Osteoblast (primary cell): Measurements from ENCODE around the gene TPGS2. TPM values are rescaled to one million over a fixed set of nuclear protein-coding genes. Genes with fewer than 3 reads are reported as not detected.

Source experiments
- DNase-seq: peaks from one replicate; pipeline ENCODE4 v3.0.0; 2011; ENCODE audit warnings: low spot score, mixed read lengths; ENCODE audit not compliant: insufficient read length; ENCODE audit errors: missing footprints
- H2AFZ ChIP-seq: 2 replicates; pipeline ENCODE4 v1.6.0; 2011; ENCODE audit warnings: mild to moderate bottlenecking, low read length
- H3K27ac ChIP-seq: 2 replicates; pipeline ENCODE4 v1.5.1; 2011; ENCODE audit warnings: mild to moderate bottlenecking, low read depth, low read length, moderate library complexity
- H3K27me3 ChIP-seq: 2 replicates; pipeline ENCODE4 v1.6.0; 2012; ENCODE audit warnings: mild to moderate bottlenecking, control low read depth, inconsistent platforms, low read length, moderate library complexity; ENCODE audit not compliant: insufficient read depth
- H3K36me3 ChIP-seq: 2 replicates; pipeline ENCODE4 v1.5.1; 2011; ENCODE audit warnings: mild to moderate bottlenecking, low read length, control low read depth, moderate library complexity; ENCODE audit not compliant: insufficient read depth
- H3K4me1 ChIP-seq: 2 replicates; pipeline ENCODE4 v1.5.1; 2011; ENCODE audit warnings: mild to moderate bottlenecking, low read length, control low read depth, moderate library complexity; ENCODE audit not compliant: insufficient read depth
- H3K4me2 ChIP-seq: 2 replicates; pipeline ENCODE4 v1.6.0; 2011; ENCODE audit warnings: mild to moderate bottlenecking, low read length; ENCODE audit not compliant: insufficient read depth
- H3K4me3 ChIP-seq: fragments of 200-600 bp; sonication (generic); 3 replicates; pipeline ENCODE4 v1.5.1; 2012; ENCODE audit warnings: mild to moderate bottlenecking, low read length, inconsistent platforms; ENCODE audit not compliant: insufficient read depth
- H3K79me2 ChIP-seq: 2 replicates; pipeline ENCODE4 v1.6.0; 2012; ENCODE audit warnings: mild to moderate bottlenecking, low read length, control low read depth, inconsistent platforms; ENCODE audit not compliant: insufficient read depth
- H3K9me3 ChIP-seq: 2 replicates; pipeline ENCODE4 v1.5.1; 2011; ENCODE audit warnings: low read depth, low read length, control low read depth
- H4K20me1 ChIP-seq: 2 replicates; pipeline ENCODE4 v1.6.0; 2012; ENCODE audit warnings: mild to moderate bottlenecking, low read length, control low read depth; ENCODE audit not compliant: insufficient read depth
- CTCF ChIP-seq: IDR thresholded peaks from 2 replicates; pipeline ENCODE4 v1.5.1; 2011; ENCODE audit warnings: mild to moderate bottlenecking, low read depth, low read length, moderate library complexity; ENCODE audit errors: extremely low read depth
- total RNA-seq: library from RNA; depleted of rRNA; stranded (reverse); fragments of >200 nt; gene quantifications from 2 replicates; pipeline ENCODE4 v1.2.3, GENCODE V29; 2012

Gene TPGS2
- total RNA-seq, 1 donor: 98.8 TPM

GRCh38 chr18:36850527-36851201 lies 21.9 kb upstream of the TPGS2 start:
- no peak for TF ChIP-seq CTCF

GRCh38 chr18:36849288-36850006 lies 20.6 kb upstream of the TPGS2 start:
- DNase-seq: no peak
- no peak for TF ChIP-seq CTCF
- no peaks in the 10 kb centered on the region for H3K27me3 ChIP-seq
- H3K4me1 ChIP-seq: peaks cover 18% of the 10 kb centered on the region
- H2AFZ ChIP-seq: no peak overlapping the region
- no peaks in the 10 kb centered on the region for H3K79me2 ChIP-seq
- H3K36me3 ChIP-seq: no peaks in the 10 kb centered on the region
- H3K9me3 ChIP-seq: no peaks in the 10 kb centered on the region
- no peaks in the 10 kb centered on the region for H4K20me1 ChIP-seq
- H3K4me3 ChIP-seq: no peak overlapping the region
- no peak overlapping the region for H3K4me2 ChIP-seq
- H3K27ac ChIP-seq: no peak overlapping the region

More at GRCh38 chr18:36850527-36851201, 21.9 kb upstream of the TPGS2 start:
- Histone ChIP-seq H3K27me3 (no peaks in the 10 kb centered on the region), H3K27ac (peak overlapping the region; percentile 50), H3K4me1 (peaks cover 18% of the 10 kb centered on the region), H3K9me3 (no peaks in the 10 kb centered on the region), H3K4me3 (no peak overlapping the region), H4K20me1 (no peaks in the 10 kb centered on the region), H2AFZ (no peak overlapping the region), H3K36me3 (no peaks in the 10 kb centered on the region), H3K79me2 (no peaks in the 10 kb centered on the region), H3K4me2 (peak overlapping the region; percentile 47)
- no peak for DNase-seq

- no peaks in the 10 kb centered on the region for H4K20me1 ChIP-seq
- no peaks in the 10 kb centered on the region for H3K79me2 ChIP-seq
- no peaks in the 10 kb centered on the region for H3K36me3 ChIP-seq
- no peak overlapping the region for H3K27ac ChIP-seq
- no peak overlapping the region for H3K4me2 ChIP-seq
- no peak overlapping the region for H2AFZ ChIP-seq
- H3K4me3 ChIP-seq: no peak overlapping the region
- DNase-seq: no peak
- no peaks in the 10 kb centered on the region for H3K27me3 ChIP-seq
- H3K4me1 ChIP-seq: peaks cover 19% of the 10 kb centered on the region
- no peak for TF ChIP-seq CTCF
- H3K9me3 ChIP-seq: no peaks in the 10 kb centered on the region
Observed at GRCh38 chr18:36848609-36849008, 19.8 kb upstream of the TPGS2 start.

- Histone ChIP-seq H3K9me3 (no peaks in the 10 kb centered on the region), H3K79me2 (no peaks in the 10 kb centered on the region), H3K4me1 (peaks cover 3% of the 10 kb centered on the region), H3K36me3 (no peaks in the 10 kb centered on the region), H2AFZ (peak overlapping the region; percentile 66), H3K27ac (no peak overlapping the region), H3K4me2 (peak overlapping the region; percentile 68), H3K4me3 (peak overlapping the region; percentile 20), H3K27me3 (no peaks in the 10 kb centered on the region), H4K20me1 (no peaks in the 10 kb centered on the region)
- peak; percentile 14 for TF ChIP-seq CTCF
- DNase-seq: no peak
Observed at GRCh38 chr18:36843784-36844183, 15.0 kb upstream of the TPGS2 start.
